Effector CD4-positive, alpha-beta T cell (primary cell): ENCODE results near the gene LGALS8.

ENCODE experiments used
- DNase-seq: peaks from one replicate; pipeline ENCODE4 v3.0.0-alpha.2; 2020

The LGALS8 gene

GRCh38 chr1:236509647-236510401, 14.0 kb upstream of the LGALS8 start:
- no peak for DNase-seq

GRCh38 chr1:236511735-236512418, 11.9 kb upstream of the LGALS8 start:
- DNase-seq, result no peak

DNA sequence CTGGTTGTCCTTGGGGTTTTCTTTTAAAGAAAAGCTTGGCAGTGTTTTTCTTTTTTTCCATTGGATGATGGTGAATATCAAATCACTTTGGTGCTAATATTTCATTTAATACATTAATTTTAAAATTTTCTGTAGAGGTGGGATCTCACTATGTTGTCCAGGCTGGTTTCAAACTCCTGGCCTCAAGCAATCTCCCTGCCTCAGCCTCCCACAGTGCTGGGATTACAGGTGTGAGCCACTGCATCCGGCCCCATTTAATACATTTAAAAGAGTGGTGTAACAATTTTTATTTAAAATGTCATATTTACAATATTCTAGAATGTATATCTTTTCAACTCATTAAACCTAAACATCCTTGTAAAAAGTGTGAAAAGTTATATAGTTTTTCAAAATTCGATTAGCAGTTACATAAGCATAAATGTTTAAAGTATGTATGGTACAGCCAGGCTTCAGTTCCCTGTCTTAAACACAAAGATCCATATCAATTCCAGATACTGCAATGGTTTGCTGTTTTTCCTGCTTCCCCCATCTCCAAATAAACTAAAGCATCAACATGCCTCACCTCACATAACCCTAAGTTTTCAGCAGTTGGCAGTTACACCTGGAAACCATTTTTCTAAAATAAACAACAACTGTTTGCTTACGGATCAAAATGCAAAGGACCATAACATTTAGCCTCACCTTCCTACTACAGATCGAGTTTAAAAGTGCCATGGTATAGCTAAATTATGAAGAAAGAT, 8.9 kb upstream of the LGALS8 start:
- DNase-seq, result no peak

GRCh38 chr1:236515443-236515958, 8.3 kb upstream of the LGALS8 start:
- DNase-seq, result no peak

DNA sequence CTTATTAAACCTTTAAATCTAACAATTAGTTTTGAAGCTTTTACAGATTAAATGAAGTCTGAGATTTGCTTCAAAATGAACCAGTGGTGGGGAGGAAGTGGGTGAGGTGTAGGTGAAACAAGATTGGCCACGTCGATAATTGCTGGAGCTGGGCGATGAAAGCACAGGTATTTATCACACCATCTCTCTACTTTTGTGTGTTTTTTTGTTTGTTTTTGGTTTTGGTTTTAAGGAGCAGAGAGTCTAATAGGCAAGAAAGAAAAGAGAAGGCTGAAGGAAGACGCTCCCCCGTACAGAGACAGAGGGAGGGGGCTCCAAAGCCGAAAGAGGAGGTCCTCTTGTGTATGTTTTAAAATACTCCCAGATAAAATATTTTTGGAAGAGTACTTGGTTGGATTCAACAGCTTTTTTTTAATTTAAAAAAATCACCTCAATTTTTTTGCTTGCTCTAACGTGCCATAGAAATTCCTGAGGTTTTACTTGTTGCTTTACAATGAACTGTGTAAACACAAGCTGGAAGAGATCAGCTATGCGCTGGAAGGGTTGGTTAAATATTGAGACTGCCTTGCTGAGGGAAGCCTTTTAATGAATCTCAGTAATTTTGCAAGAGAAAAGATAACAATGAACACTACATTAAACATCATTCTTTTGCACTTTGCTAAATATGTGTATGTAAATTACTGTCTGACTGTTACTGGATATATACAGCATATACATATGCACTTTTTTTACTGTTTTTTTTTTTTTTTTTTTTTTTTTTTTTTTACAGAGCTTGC, 6.7 kb upstream of the LGALS8 start:
- peak; percentile 23 for DNase-seq

- DNase-seq, result no peak
Observed at GRCh38 chr1:236518322-236518721, 5.5 kb upstream of the LGALS8 start.

GRCh38 chr1:236520445-236521005, 3.3 kb upstream of the LGALS8 start:
- no peak for DNase-seq

GRCh38 chr1:236522937-236523703, 662 bp upstream of the LGALS8 start:
- DNase-seq, result no peak

- peak; percentile 56 for DNase-seq
Observed at GRCh38 chr1:236524142-236524894, 536 bp downstream of the LGALS8 start.

DNA sequence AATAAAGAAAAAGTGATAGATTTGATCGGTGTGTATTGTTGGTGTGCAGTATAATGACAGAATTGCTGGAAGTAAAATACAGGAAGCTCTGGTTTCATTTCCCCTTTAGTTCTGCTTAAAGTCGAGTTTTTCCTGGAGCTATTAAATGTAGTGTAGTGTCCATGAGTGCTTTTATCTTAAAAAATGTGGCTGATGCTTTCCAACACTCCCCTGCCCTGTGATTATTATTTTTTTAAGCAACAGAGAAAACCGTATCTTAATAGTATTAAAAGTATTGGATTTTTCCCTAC, 1.1 kb downstream of the LGALS8 start:
- DNase-seq, result no peak

- no peak for DNase-seq
Observed at GRCh38 chr1:236526079-236526478, 2.3 kb downstream of the LGALS8 start.

- DNase-seq, result no peak
Observed at GRCh38 chr1:236530286-236530685, 6.5 kb downstream of the LGALS8 start.

GRCh38 chr1:236530959-236531358, 7.2 kb downstream of the LGALS8 start:
- DNase-seq, result no peak

- DNase-seq, result no peak
Observed at GRCh38 chr1:236532850-236533249, 9.1 kb downstream of the LGALS8 start.

GRCh38 chr1:236534151-236534651, 10.4 kb downstream of the LGALS8 start:
- DNase-seq, result peak; percentile 9

DNA sequence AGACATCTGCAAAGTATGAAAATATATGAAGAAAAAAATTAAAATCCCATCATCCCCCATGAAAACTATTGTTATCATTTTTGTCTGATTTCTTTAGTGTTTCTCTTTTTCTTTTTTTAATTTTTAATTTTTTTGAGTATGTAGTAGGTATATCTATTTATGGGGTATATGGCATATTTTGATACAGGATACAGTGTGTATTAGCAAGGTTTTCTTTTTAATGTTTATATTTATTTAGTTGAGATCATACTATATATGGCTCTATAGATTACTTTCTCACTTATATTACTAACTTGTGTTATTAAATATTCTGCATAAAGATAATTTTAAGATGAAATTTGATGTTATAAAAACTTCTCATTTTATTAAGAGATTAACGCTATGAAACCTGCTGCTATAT, 11.4 kb downstream of the LGALS8 start:
- no peak for DNase-seq

GRCh38 chr1:236535662-236536161, 11.9 kb downstream of the LGALS8 start:
- DNase-seq, result no peak

GRCh38 chr1:236536540-236536939, 12.8 kb downstream of the LGALS8 start:
- no peak for DNase-seq

DNA sequence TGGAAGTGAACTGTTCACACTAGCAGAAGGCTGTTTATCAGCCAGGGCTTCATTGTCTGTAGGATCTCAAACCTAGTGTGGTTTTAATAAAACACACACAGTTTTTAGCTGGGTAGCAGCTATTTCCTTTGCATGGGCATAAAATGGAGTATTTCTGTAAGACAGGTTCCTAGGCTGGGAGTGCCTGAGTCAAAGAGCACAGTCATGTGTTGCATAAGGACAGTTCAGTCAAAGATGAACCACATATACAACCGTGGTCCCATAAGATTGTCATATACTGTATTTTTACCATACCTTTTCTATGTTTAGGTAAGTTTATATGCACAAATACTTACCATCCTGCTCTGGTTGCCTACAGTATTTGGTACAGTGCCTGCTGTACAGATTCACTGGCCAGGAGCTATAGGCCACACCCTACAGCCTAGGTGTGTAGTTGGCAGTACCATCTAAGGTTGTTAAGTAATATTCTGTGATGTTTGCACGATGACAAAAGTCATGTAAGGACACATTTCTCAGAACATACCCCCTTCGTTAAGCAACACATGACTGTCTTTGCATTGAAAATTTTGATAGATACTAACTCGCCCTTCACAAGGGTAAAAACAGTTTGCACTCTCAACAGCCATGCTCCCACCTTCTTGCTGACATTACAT, 17.2 kb downstream of the LGALS8 start:
- DNase-seq, result no peak

DNA sequence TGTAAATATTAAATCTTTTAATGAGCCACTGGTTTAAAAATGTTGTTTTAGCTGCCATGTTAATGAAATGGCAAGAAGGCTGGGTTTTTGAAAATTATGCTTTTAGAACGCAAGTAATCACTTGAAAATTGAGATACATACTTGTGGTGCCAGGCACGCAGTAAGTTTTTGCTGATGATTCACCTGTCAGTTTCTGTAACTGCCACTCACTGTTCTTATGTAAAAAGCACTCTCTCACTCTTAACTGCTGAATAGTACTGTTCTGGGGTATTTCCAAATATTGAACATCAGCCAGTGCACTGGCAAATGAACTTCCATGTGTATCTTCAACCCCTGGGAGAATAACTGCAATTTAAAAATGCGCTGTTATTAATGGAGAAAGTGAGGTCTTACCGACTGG, 17.9 kb downstream of the LGALS8 start:
- DNase-seq, result no peak
